ENCODE data around the gene FCAMR.
A peak's percentile ranks its signal among the peaks of the same experiment; 100 is the strongest.

The FCAMR gene

GRCh38 chr1:206970446-206970845 is at the start of gene FCAMR:
TSS of gene FCAMR (minus strand) at chr1:206970460. CDS start at chr1:206970125, 335 bp downstream.
- DNase-seq, result no peak

- no peak for DNase-seq
Observed at GRCh38 chr1:207019661-207020060, 49.4 kb upstream of the FCAMR start.

- no peak for DNase-seq
Observed at GRCh38 chr1:207019161-207019560, 48.9 kb upstream of the FCAMR start.

DNA sequence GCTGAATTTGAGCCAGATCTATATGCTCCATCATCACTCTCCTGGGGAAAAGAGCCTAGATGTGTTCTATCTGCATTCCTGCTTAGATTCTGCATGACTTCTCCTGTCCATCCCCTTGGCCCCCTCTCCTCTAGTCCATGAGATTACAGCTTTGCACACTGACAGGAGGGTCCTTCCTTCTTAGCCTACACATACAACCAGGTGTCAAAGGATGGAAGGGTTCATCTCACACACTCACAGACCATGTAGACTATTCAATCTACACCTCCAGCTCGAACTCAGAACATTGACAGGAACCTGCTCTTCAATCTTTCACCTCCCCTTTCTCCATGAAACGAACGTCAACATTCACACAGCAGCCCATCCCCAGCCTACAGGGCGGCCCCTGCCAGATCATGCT is 48.4 kb upstream of the FCAMR start:
- no peak for DNase-seq

- no peak for DNase-seq
Observed at GRCh38 chr1:207017615-207018559, 47.6 kb upstream of the FCAMR start.

GRCh38 chr1:207015791-207016190 is 45.5 kb upstream of the FCAMR start:
- DNase-seq, result no peak

DNA sequence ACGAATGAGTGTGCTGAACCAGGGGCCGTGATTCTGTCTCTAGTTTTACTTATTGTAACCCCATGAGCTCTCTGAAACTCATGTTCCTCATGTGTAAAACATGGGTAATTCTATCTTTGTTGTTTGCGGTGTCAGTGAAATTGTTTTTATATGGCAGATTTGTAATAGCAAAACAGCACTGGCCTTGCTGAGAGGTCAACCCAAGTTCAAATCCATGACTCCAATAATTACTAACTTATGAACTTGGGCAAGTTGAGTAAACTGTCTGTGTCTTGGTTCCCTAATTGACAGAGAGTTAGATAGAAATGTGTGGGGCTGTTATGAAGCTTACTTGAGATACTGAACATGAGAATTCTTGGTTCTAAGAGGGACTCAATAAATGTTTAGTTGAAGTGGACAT is 44.5 kb upstream of the FCAMR start:
- no peak for DNase-seq

DNA sequence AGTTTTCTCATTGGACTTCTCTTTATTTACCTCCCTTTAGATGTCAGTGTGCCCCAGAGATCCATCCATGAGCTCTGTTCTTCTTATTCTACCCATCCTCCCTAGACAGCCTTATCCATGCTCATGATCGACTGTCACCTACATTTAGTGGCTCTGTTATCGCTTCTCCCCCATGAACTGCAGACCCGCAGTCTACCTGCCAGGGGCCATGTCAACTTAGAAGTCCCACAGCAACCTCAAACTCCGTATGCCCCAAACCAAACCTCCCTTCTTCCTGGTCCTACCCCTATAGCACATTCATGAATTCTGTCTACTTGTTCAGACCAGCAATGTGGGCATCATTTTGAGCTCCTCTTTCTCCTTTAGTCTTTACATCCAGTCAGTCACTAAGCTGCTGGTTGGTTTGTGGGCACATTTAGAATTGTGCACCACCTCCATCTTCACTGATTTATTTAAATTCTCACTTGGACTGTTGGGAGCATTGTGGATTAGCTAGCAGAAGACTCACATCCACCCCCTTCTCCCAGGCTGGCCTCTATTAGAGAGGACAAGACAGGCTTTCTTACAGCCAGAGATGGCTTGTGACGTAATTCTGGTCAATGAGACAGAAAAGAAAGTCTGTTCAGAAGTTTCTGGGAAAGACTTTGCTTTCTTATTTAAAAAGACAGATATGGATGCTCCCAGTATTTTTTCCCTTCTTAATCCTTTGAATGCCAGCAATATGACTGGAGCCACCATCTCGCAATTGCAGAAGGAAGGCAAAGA is 43.2 kb upstream of the FCAMR start:
- DNase-seq, result no peak

GRCh38 chr1:207010726-207011125 is 40.5 kb upstream of the FCAMR start:
- no peak for DNase-seq

DNA sequence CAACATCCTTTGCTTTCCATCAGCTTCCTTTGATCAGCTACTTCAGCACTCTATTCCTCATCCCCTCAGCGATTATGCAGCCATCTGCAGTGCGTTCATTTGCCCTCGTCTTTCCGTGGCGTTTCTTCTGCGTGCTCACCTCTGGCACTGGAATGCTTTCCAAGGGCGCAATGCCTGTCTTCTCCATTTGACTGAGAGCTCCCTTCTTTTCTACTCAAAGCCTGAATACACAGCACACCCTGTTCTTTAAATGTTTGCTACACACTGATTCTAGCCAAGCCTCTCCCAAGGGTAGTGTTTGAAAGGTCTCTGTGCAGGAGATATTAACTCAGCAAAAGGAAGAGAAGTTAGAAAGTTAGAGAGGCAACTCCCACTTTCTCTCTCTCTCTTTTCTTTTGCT is 39.7 kb upstream of the FCAMR start:
- DNase-seq, result no peak

DNA sequence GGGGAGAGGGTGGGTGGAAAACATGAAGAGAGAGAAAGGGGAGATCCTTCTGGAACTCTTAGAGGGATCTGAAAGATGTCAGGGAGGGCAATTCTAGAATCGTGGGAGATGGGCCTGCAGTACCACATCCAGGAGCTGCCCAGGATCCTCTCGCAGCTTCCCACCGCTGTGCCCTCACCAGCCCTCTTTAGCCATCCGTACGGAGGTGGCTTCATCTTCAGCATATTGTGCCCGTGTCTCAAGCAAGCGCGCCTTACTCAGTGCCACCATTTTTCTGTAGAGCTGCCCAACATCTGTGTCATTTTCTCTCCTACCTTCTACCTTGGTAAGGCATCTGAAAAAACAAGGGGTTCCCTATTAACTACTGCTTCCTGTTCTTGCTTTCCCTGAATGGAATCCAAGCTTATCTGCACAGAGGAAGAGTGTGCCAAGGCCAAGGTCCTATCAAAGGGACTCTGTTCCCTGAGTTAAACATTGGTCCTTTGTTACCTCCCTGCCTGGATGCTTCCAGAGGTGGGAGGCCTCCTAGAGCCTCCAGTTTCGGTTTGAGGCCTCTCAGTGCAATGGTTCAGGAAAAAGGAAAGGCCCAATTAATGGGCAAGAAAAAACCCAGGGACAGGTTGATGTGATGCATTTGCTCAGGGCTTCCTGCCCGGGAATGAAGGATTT is 39.1 kb upstream of the FCAMR start:
- DNase-seq, result no peak

- no peak for DNase-seq
Observed at GRCh38 chr1:207007352-207008033, 37.2 kb upstream of the FCAMR start.

DNA sequence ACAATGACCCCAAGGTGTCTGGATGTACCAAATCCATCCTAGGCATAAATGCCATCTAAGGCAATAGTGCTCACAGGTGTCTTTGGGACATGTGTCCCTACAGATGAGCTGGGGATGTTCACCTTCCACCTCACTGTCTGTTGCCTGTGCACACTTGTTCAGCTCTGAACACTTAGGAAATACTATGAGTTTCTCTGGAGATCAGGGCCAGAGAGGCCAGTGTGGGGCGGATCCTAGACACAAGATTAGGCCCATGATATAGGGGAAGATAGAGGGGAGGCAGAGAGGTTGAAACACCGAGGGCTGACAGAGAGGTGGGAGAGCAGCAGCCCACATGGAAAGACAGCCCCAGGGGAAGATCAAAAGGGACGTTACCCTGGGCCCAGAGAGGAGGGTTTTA is 36.7 kb upstream of the FCAMR start:
- DNase-seq, result no peak

- DNase-seq, result no peak
Observed at GRCh38 chr1:207006083-207006482, 35.8 kb upstream of the FCAMR start.

DNA sequence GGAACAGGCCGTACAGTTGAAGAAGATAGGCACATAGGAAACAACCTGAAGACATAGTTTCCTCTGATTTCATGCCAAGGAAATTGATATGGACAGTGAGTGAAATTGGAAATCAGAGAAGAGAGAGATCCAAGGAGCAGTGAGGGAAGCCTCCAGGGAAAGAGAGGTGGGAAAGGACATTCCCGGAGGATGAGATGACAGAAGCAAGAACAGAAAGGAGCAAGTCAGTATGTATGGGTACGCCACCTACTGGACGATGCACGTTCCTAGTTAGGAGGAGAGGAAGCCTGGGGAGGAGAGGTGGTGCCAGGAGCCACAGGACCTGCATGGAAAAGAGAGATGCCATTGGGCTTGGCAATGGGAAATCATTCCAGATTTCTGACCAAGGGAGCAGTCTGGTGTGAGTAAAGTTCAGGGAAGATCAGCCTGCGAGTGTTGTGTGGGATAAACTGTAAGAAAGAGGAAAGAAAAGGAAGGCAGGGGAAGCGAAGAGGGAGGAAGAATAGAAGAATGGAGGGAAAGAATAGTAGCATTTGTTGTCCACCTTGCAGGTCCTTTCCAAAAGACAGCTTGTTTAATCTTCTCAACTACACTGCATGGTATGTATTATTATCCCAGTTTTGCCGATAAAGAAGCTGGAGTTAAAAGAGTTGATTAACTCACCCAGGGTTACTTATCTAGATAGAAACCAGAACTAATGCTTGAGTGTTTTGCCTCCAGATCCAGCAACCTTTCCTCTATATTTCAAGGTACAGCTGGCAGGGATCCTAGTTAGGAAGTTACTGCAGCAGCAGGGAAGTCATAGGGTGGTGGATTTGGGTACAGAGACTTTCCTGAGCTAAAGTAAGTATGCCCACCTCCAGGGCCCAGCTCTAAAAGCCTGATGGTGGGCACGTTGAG is 34.9 kb upstream of the FCAMR start:
- peak; percentile 39 for DNase-seq

- no peak for DNase-seq
Observed at GRCh38 chr1:207003210-207003609, 33.0 kb upstream of the FCAMR start.

GRCh38 chr1:207002724-207003146 is 32.5 kb upstream of the FCAMR start:
- no peak for DNase-seq

- no peak for DNase-seq
Observed at GRCh38 chr1:207001492-207002245, 31.4 kb upstream of the FCAMR start.

DNA sequence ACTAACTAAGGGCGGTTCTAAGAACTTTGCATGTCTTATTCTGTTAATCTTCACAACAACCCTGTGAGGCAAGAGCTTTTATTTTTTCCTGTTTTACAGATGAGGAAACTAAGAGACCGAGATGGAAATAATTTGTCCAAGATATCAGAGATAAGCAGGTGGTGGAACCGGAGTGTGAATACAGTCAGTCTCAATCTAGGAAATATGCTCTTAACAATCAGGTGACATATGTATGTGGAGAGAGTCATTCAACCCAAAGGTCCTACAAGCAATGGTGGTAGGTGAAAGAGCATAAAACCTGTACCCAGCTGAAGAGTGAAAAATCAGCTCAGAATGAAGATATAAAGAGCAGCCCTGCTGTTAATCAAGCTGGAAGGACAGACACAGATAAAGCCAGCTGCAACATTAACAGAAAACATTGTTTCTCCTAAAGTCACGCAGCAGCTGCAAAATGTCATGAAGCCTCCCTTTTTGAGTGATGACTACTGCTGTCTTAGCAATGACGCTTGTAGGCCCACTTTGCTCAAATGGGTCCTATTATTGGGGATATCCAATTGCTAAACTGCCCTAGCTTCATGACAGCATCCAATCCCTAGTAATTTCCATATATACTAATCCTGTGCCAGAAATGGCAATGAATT is 30.5 kb upstream of the FCAMR start:
- DNase-seq, result no peak

DNA sequence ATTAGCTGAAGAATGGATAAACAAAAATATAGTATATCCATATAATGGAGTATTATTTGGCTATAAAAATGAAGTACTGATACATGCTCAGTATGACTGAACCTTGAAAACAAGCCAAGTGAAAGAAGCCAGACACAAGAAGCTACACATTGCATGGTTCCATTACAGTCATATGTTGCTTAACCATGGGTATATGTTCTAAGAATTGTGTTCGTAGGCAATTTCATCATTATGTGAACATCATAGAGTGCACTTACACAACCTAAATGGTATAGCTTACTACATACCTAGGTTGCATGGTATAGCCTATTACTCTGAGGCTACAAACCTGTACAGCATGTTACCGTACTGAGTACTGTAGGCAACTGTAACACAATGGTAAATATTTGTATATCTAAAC is 28.6 kb upstream of the FCAMR start:
- DNase-seq, result no peak

All from NCI-H1105 (cell line).